Liver (tissue), 9 donors: ENCODE data around the gene ARHGEF3. TPM values are rescaled to one million over a fixed set of nuclear protein-coding genes. Genes with fewer than 3 reads are reported as not detected.

Experiments used
- DNase-seq: peaks from one replicate; pipeline ENCODE4 v3.0.0-alpha.2; 2017; ENCODE audit warnings: low spot score
- H3K27ac ChIP-seq, 2 donors: one replicate each; pipeline ENCODE4 v1.7.0; 2013; ENCODE audit warnings: inconsistent platforms in 2 of 2, low read length in 2 of 2, control low read depth in 1 of 2, low read depth in 1 of 2, mild to moderate bottlenecking in 1 of 2
- H3K27me3 ChIP-seq, 4 donors: one replicate each; pipeline versions ENCODE4 v1.6.1 to v1.7.0; 2013; ENCODE audit warnings: low read length in 3 of 4, inconsistent platforms in 1 of 4, mild to moderate bottlenecking in 1 of 4, moderate library complexity in 1 of 4; ENCODE audit not compliant: control insufficient read depth in 4 of 4, insufficient read depth in 4 of 4
- H3K36me3 ChIP-seq, 4 donors: one replicate each; pipeline versions ENCODE4 v1.6.1 to v1.7.0; 2013; ENCODE audit warnings: low read length in 3 of 4, mild to moderate bottlenecking in 3 of 4, low read depth in 1 of 4, moderate library complexity in 1 of 4; ENCODE audit not compliant: control insufficient read depth in 4 of 4, insufficient read depth in 3 of 4
- H3K4me1 ChIP-seq, 4 donors: one replicate each; pipeline versions ENCODE4 v1.6.1 to v1.7.0; 2013; ENCODE audit warnings: low read length in 3 of 4, mild to moderate bottlenecking in 3 of 4, moderate library complexity in 1 of 4; ENCODE audit not compliant: control insufficient read depth in 4 of 4, insufficient read depth in 4 of 4
- H3K4me3 ChIP-seq, 3 donors: one replicate each; pipeline versions ENCODE4 v1.6.1 to v1.7.0; 2013; ENCODE audit warnings: low read length in 3 of 3, control low read depth in 1 of 3, low read depth in 1 of 3, mild to moderate bottlenecking in 1 of 3
- H3K9ac ChIP-seq, 2 donors: one replicate each; pipeline ENCODE4 v1.7.0; 2013; ENCODE audit warnings: low read length in 2 of 2, mild to moderate bottlenecking in 2 of 2, moderate library complexity in 2 of 2, control low read depth in 1 of 2, low read depth in 1 of 2
- H3K9me3 ChIP-seq, 4 donors: one replicate each; pipeline versions ENCODE4 v1.6.1 to v1.7.0; 2013; ENCODE audit warnings: low read length in 3 of 4; ENCODE audit not compliant: control insufficient read depth in 4 of 4
- ATF3 ChIP-seq: IDR thresholded peaks from 2 replicates; pipeline ENCODE4 v1.6.1; 2016; ENCODE audit warnings: antibody characterized with exemption
- EGR1 ChIP-seq, 2 donors: IDR thresholded peaks; 2 replicates each; pipeline ENCODE4 v1.6.1; 2016 to 2018; ENCODE audit warnings: antibody characterized with exemption in 2 of 2, low read depth in 2 of 2
- FOXA1 ChIP-seq: IDR thresholded peaks from 2 replicates; pipeline ENCODE4 v1.6.1; 2016; ENCODE audit warnings: antibody characterized with exemption
- FOXA2 ChIP-seq: IDR thresholded peaks from 2 replicates; pipeline ENCODE4 v1.6.1; 2016; ENCODE audit warnings: antibody characterized with exemption
- GABPA ChIP-seq, 2 donors: IDR thresholded peaks in 1 of 2; conservative IDR thresholded peaks in 1 of 2; 2 replicates each; pipeline ENCODE4 v1.6.1; 2016; ENCODE audit warnings: antibody characterized with exemption in 2 of 2, mild to moderate bottlenecking in 1 of 2, moderate library complexity in 1 of 2
- HNF4A ChIP-seq, 2 donors: conservative IDR thresholded peaks; 2 replicates each; pipeline ENCODE4 v1.6.1; 2016; ENCODE audit warnings: antibody characterized with exemption in 2 of 2, mild to moderate bottlenecking in 2 of 2
- HNF4G ChIP-seq: IDR thresholded peaks from 2 replicates; pipeline ENCODE4 v1.6.1; 2016; ENCODE audit warnings: antibody characterized with exemption
- JUND ChIP-seq, 2 donors: IDR thresholded peaks; 2 replicates each; pipeline ENCODE4 v1.6.1; 2016; ENCODE audit warnings: antibody characterized with exemption in 2 of 2
- MAX ChIP-seq: IDR thresholded peaks from 2 replicates; pipeline ENCODE4 v1.6.1; 2016; ENCODE audit warnings: antibody characterized with exemption
- NR2F2 ChIP-seq: IDR thresholded peaks from 2 replicates; pipeline ENCODE4 v1.6.1; 2016; ENCODE audit warnings: antibody characterized with exemption
- RAD21 ChIP-seq, 2 donors: IDR thresholded peaks; 2 replicates each; pipeline ENCODE4 v1.6.1; 2016; ENCODE audit warnings: antibody characterized with exemption in 2 of 2, mild to moderate bottlenecking in 2 of 2
- RXRA ChIP-seq, 2 donors: IDR thresholded peaks; 2 replicates each; pipeline ENCODE4 v1.6.1; 2017 to 2018; ENCODE audit warnings: antibody characterized with exemption in 2 of 2, mild to moderate bottlenecking in 1 of 2
- SP1 ChIP-seq: IDR thresholded peaks from 2 replicates; pipeline ENCODE4 v1.6.1; 2018; ENCODE audit warnings: antibody characterized with exemption, mild to moderate bottlenecking
- TAF1 ChIP-seq: conservative IDR thresholded peaks from 2 replicates; pipeline ENCODE4 v1.6.1; 2016; ENCODE audit warnings: antibody characterized with exemption, mild to moderate bottlenecking
- ZBTB33 ChIP-seq: IDR thresholded peaks from 2 replicates; pipeline ENCODE4 v1.6.1; 2016; ENCODE audit warnings: antibody characterized with exemption
- WGBS: extraction: QIAGEN DNeasy Blood & Tissue Kit; methylation state at CpG from one replicate; pipeline ENCODE4 v1.1.7; 2013; 5-methylcytosine and 5-hydroxymethylcytosine counted together
- polyA plus RNA-seq, 2 donors: library from polyadenylated mRNA; stranded (reverse) in 1 of 2; unstranded in 1 of 2; fragments of 200-250 nt in 1 of 2; fragments of >200 nt in 1 of 2; fragmentation: Nextera tagmentation in 1 of 2; extraction: Ambion mirVana in 1 of 2; gene quantifications; one replicate each; pipeline versions ENCODE4 v1.2.1 to v1.2.3, GENCODE V29; 2013 to 2015
- total RNA-seq, 2 donors: library from RNA; depleted of rRNA; stranded (reverse); fragments of >200 nt; gene quantifications; one replicate each; pipeline ENCODE4 v1.2.3, GENCODE V29; 2014
- TF ChIP-seq, protein P1 (sequence below): IDR thresholded peaks from 2 replicates; pipeline ENCODE4 v1.6.1; 2016; ENCODE audit warnings: antibody characterized with exemption, mild to moderate bottlenecking
- TF ChIP-seq, protein P2 (sequence below): fragments of 150-350 bp; IDR thresholded peaks from 2 replicates; pipeline ENCODE4 v1.5.1; 2017; ENCODE audit warnings: improper control_type of control experiment, low read depth, low read length; ENCODE audit not compliant: missing input control
- donor health status: healthy.
- donor health status: healthy.
- donor health status: healthy.
- donor health status: healthy.
- donor health status: healthy.

ARHGEF3 gene
- total and polyA plus RNA-seq, 4 donors: 1.6 to 7.9 (median 2.0) TPM

GRCh38 chr3:56762718-56763117, 39.0 kb downstream of the ARHGEF3 start (continued):
- TF ChIP-seq, protein P1, sequence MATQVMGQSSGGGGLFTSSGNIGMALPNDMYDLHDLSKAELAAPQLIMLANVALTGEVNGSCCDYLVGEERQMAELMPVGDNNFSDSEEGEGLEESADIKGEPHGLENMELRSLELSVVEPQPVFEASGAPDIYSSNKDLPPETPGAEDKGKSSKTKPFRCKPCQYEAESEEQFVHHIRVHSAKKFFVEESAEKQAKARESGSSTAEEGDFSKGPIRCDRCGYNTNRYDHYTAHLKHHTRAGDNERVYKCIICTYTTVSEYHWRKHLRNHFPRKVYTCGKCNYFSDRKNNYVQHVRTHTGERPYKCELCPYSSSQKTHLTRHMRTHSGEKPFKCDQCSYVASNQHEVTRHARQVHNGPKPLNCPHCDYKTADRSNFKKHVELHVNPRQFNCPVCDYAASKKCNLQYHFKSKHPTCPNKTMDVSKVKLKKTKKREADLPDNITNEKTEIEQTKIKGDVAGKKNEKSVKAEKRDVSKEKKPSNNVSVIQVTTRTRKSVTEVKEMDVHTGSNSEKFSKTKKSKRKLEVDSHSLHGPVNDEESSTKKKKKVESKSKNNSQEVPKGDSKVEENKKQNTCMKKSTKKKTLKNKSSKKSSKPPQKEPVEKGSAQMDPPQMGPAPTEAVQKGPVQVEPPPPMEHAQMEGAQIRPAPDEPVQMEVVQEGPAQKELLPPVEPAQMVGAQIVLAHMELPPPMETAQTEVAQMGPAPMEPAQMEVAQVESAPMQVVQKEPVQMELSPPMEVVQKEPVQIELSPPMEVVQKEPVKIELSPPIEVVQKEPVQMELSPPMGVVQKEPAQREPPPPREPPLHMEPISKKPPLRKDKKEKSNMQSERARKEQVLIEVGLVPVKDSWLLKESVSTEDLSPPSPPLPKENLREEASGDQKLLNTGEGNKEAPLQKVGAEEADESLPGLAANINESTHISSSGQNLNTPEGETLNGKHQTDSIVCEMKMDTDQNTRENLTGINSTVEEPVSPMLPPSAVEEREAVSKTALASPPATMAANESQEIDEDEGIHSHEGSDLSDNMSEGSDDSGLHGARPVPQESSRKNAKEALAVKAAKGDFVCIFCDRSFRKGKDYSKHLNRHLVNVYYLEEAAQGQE: no peak

GRCh38 chr3:56761887-56762651, 39.7 kb downstream of the ARHGEF3 start:
- WGBS: 91% methylated on average over 11 of the region's 11 CpGs
- Histone ChIP-seq H3K4me3 (no peak overlapping the region), H3K27me3 (peaks cover 0 to 4% (median 0%) of the 10 kb centered on the region in 4 donors), H3K9me3 (no peaks in the 10 kb centered on the region), H3K9ac (no peak overlapping the region), H3K27ac (no peak overlapping the region), H3K4me1 (peaks cover 0 to 2% (median under 1%) of the 10 kb centered on the region in 4 donors), H3K36me3 (no peaks in the 10 kb centered on the region)
- TF ChIP-seq SP1 (no peak), GABPA (IDR thresholded peaks at IDR 0.05 in 1 of 2, conservative IDR thresholded peaks at IDR 0.05 in 1 of 2) (no peak), NR2F2 (no peak), JUND (IDR thresholded peaks at IDR 0.05) (no peak), TAF1 (no peak), RAD21 (IDR thresholded peaks at IDR 0.05) (no peak), ZBTB33 (no peak), FOXA2 (no peak), ATF3 (no peak), RXRA (IDR thresholded peaks at IDR 0.05) (no peak)
- TF ChIP-seq, protein P2, sequence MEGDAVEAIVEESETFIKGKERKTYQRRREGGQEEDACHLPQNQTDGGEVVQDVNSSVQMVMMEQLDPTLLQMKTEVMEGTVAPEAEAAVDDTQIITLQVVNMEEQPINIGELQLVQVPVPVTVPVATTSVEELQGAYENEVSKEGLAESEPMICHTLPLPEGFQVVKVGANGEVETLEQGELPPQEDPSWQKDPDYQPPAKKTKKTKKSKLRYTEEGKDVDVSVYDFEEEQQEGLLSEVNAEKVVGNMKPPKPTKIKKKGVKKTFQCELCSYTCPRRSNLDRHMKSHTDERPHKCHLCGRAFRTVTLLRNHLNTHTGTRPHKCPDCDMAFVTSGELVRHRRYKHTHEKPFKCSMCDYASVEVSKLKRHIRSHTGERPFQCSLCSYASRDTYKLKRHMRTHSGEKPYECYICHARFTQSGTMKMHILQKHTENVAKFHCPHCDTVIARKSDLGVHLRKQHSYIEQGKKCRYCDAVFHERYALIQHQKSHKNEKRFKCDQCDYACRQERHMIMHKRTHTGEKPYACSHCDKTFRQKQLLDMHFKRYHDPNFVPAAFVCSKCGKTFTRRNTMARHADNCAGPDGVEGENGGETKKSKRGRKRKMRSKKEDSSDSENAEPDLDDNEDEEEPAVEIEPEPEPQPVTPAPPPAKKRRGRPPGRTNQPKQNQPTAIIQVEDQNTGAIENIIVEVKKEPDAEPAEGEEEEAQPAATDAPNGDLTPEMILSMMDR: no peak
- DNase-seq: no peak

DNA sequence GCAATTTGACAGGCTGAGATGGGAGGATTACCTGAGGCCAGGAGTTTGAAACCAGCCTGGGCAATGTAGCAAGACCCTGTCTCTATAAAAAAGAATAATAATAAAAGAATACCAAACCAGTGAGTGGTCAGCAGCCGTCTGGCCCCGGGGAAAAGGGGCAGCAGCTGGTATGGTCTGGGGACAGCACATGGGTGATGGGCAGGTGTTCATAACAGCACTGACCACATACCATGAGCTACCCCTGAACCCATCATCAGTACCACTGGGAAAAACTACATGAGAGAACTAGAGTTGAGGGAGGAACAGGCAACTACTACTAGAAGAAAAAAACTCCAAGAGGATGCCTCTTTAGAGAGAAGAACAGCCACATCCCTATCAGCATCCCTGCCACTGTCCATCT, 40.7 kb downstream of the ARHGEF3 start:
- 91% methylated on average over 2 of the region's 2 CpGs for WGBS
- H3K27ac ChIP-seq: no peak overlapping the region
- H3K4me1 ChIP-seq: peaks cover 0 to 2% (median under 1%) of the 10 kb centered on the region in 4 donors
- peaks cover 0 to 4% (median 0%) of the 10 kb centered on the region in 4 donors for H3K27me3 ChIP-seq
- no peak for DNase-seq
- H3K9ac ChIP-seq: no peak overlapping the region
- no peak overlapping the region for H3K4me3 ChIP-seq
- no peaks in the 10 kb centered on the region for H3K36me3 ChIP-seq
- H3K9me3 ChIP-seq: no peaks in the 10 kb centered on the region
- TF ChIP-seq MAX (no peak), ATF3 (no peak), HNF4A (conservative IDR thresholded peaks at IDR 0.05) (no peak), EGR1 (IDR thresholded peaks at IDR 0.05; ENCODE audit: low read depth in 2 of 2) (no peak), TAF1 (no peak), GABPA (IDR thresholded peaks at IDR 0.05 in 1 of 2, conservative IDR thresholded peaks at IDR 0.05 in 1 of 2) (no peak), FOXA1 (no peak), RAD21 (IDR thresholded peaks at IDR 0.05) (no peak), RXRA (IDR thresholded peaks at IDR 0.05) (no peak), ZBTB33 (no peak), JUND (IDR thresholded peaks at IDR 0.05) (no peak), FOXA2 (no peak), HNF4G (no peak)
